Uterus (tissue), 2 donors: ENCODE data around the gene CYP1A2.

Experiments used
- POLR2A ChIP-seq, 2 donors: fragments of 450-650 bp; IDR thresholded peaks; one replicate each; pipeline ENCODE4 v1.6.1; 2016; ENCODE audit warnings: antibody characterized with exemption in 2 of 2, mild to moderate bottlenecking in 1 of 2, moderate library complexity in 1 of 2
- TF ChIP-seq, protein P1 (sequence below), 4 experiments: fragments of 200-600 bp in 2 of 4; fragments of 450-650 bp in 2 of 4; sonication (generic) in 2 of 4; IDR thresholded peaks; one replicate each; pipeline ENCODE4 v1.5.1; 2016 to 2019; ENCODE audit warnings: antibody characterized with exemption in 4 of 4, mild to moderate bottlenecking in 2 of 4, moderate library complexity in 1 of 4

DNA sequence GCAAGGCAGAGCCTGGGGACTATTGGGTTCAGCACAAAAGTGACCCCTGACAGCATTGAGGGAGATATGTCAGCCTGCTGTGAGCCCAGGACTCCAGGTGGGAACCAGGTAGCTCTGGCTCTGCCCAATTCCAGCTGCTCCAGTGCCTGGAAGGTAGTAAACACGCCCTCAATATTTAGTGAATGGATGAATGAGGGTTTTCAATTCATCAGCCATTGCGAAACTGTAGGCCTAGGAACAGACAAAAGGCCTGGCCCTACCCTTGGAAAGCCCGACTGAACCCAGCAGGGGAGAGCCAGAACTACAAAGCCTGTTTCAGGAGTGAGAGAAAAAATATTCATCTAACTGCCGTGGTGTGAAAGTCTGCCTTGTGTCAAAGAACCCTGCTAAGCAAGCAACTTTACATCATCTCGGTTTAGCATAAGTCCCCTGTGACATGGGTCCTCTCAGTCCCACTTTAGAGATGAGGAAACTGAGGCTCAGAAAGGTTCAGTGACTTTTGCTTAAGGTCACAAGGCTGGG lies 25.1 kb downstream of the CYP1A2 start:
- TF ChIP-seq, protein P1, sequence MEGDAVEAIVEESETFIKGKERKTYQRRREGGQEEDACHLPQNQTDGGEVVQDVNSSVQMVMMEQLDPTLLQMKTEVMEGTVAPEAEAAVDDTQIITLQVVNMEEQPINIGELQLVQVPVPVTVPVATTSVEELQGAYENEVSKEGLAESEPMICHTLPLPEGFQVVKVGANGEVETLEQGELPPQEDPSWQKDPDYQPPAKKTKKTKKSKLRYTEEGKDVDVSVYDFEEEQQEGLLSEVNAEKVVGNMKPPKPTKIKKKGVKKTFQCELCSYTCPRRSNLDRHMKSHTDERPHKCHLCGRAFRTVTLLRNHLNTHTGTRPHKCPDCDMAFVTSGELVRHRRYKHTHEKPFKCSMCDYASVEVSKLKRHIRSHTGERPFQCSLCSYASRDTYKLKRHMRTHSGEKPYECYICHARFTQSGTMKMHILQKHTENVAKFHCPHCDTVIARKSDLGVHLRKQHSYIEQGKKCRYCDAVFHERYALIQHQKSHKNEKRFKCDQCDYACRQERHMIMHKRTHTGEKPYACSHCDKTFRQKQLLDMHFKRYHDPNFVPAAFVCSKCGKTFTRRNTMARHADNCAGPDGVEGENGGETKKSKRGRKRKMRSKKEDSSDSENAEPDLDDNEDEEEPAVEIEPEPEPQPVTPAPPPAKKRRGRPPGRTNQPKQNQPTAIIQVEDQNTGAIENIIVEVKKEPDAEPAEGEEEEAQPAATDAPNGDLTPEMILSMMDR (IDR thresholded peaks at IDR 0.05) = no peak
- no peak for TF ChIP-seq POLR2A (IDR thresholded peaks at IDR 0.05)
